ENCODE results near the gene PRR9. TPM values are rescaled to one million over a fixed set of nuclear protein-coding genes. Genes with fewer than 3 reads are reported as not detected.
"Not testable (repeated sequence)": the region's sequence is repeated elsewhere in the genome, so short reads cannot be mapped to it uniquely, and the experiment has no call there.

The PRR9 gene
- total RNA-seq, 1 donor from 2014 or later: not detected

GRCh38 chr1:153229076-153229829 lies 11.9 kb downstream of the PRR9 start:
- not testable (repeated sequence) for H3K4me3 ChIP-seq (ENCODE audit: low read depth, low read length); DNase-seq (ENCODE audit: low read depth)
- peak; percentile 55 for TF ChIP-seq CTCF (conservative IDR thresholded peaks at IDR 0.05; ENCODE audit: low read depth, low read length)

- no peak overlapping the region for H3K4me3 ChIP-seq (ENCODE audit: low read depth, low read length)
- no peak for TF ChIP-seq CTCF (conservative IDR thresholded peaks at IDR 0.05; ENCODE audit: low read depth, low read length)
- no peak for DNase-seq (ENCODE audit: low read depth)
Observed at GRCh38 chr1:153231363-153231762, 14.0 kb downstream of the PRR9 start.

GRCh38 chr1:153231785-153232184 lies 14.4 kb downstream of the PRR9 start:
- H3K4me3 ChIP-seq (ENCODE audit: low read depth, low read length): no peak overlapping the region
- no peak for TF ChIP-seq CTCF (conservative IDR thresholded peaks at IDR 0.05; ENCODE audit: low read depth, low read length)
- no peak for DNase-seq (ENCODE audit: low read depth)

- no peak for TF ChIP-seq CTCF (conservative IDR thresholded peaks at IDR 0.05; ENCODE audit: low read depth, low read length)
- no peak overlapping the region for H3K4me3 ChIP-seq (ENCODE audit: low read depth, low read length)
- DNase-seq (ENCODE audit: low read depth): no peak
Observed at GRCh38 chr1:153232553-153232952, 15.2 kb downstream of the PRR9 start.

GRCh38 chr1:153233448-153233847 lies 16.1 kb downstream of the PRR9 start:
- no peak for DNase-seq (ENCODE audit: low read depth)
- no peak overlapping the region for H3K4me3 ChIP-seq (ENCODE audit: low read depth, low read length)

GRCh38 chr1:153238527-153238926 lies 21.1 kb downstream of the PRR9 start:
- no peak for DNase-seq (ENCODE audit: low read depth)
- no peak overlapping the region for H3K4me3 ChIP-seq (ENCODE audit: low read depth, low read length)
- peak; percentile 39 for TF ChIP-seq CTCF (conservative IDR thresholded peaks at IDR 0.05; ENCODE audit: low read depth, low read length)

More at GRCh38 chr1:153233448-153233847, 16.1 kb downstream of the PRR9 start:
- no peak for TF ChIP-seq CTCF (conservative IDR thresholded peaks at IDR 0.05; ENCODE audit: low read depth, low read length)

GRCh38 chr1:153242160-153242559 lies 24.8 kb downstream of the PRR9 start:
- no peak for TF ChIP-seq CTCF (conservative IDR thresholded peaks at IDR 0.05; ENCODE audit: low read depth, low read length)
- DNase-seq (ENCODE audit: low read depth): no peak
- H3K4me3 ChIP-seq (ENCODE audit: low read depth, low read length): no peak overlapping the region

Measured in epithelial cell of proximal tubule (primary cell).